ENCODE measurements around the gene CDC14A.

GRCh38 chr1:100474834-100475233, 122.5 kb downstream of the CDC14A start:
- no peak for TF ChIP-seq CTCF (IDR thresholded peaks at IDR 0.05; ENCODE audit: control extremely low read depth in 1 of 3, insufficient read depth in 1 of 3, low read depth in 1 of 3, low read length in 3 of 3)
- TF ChIP-seq CEBPB (IDR thresholded peaks at IDR 0.05; ENCODE audit: low read depth, low read length): no peak
- TF ChIP-seq POLR2A (IDR thresholded peaks at IDR 0.05; ENCODE audit: control extremely low read depth in 1 of 2, low read depth in 2 of 2, low read length in 2 of 2): no peak
- no peak for TF ChIP-seq EZH2 (IDR thresholded peaks at IDR 0.05; ENCODE audit: low read depth, low read length, severe bottlenecking)
- no peak for TF ChIP-seq POLR2AphosphoS5 (IDR thresholded peaks at IDR 0.05; ENCODE audit: low read depth, low read length)
- TF ChIP-seq EP300 (IDR thresholded peaks at IDR 0.05; ENCODE audit: borderline replicate concordance in 1 of 2, low read depth in 2 of 2, low read length in 2 of 2): no peak
- TF ChIP-seq SRF (IDR thresholded peaks at IDR 0.05; ENCODE audit: low read depth, low read length): no peak
- no peak for TF ChIP-seq ATF2 (IDR thresholded peaks at IDR 0.05; ENCODE audit: low read length)
- no peak for TF ChIP-seq SUZ12 (IDR thresholded peaks at IDR 0.05; ENCODE audit: low read length)
- TF ChIP-seq EGR1 (IDR thresholded peaks at IDR 0.05; ENCODE audit: borderline replicate concordance, low read depth, low read length): no peak
- TF ChIP-seq SIN3A (conservative IDR thresholded peaks at IDR 0.05 in 1 of 2, IDR thresholded peaks at IDR 0.05 in 1 of 2; ENCODE audit: low read depth in 1 of 2, low read length in 2 of 2): no peak
- TF ChIP-seq TEAD4 (IDR thresholded peaks at IDR 0.05; ENCODE audit: low read depth, low read length): no peak
- no peak for TF ChIP-seq SP1 (IDR thresholded peaks at IDR 0.05; ENCODE audit: low read depth, low read length)
- no peak for TF ChIP-seq RAD21 (IDR thresholded peaks at IDR 0.05 in 1 of 2, conservative IDR thresholded peaks at IDR 0.05 in 1 of 2; ENCODE audit: low read depth in 2 of 2, low read length in 2 of 2)

All from H1 (cell line).